Naive thymus-derived CD4-positive, alpha-beta T cell (primary cell): ENCODE data around the gene ROGDI. TPM values are rescaled to one million over a fixed set of nuclear protein-coding genes. Genes with fewer than 3 reads are reported as not detected.

Experiments
- ATAC-seq: fragments of 150-1000 bp; cut with Tn5 transposase; 2 replicates; pipeline ENCODE4 v1.10.0; 2021; ENCODE audit warnings: mild to moderate bottlenecking, moderate library complexity
- CTCF ChIA-PET: fragments of 350-600 bp; sonication (Branson Sonifier 250); formaldehyde crosslinking; loops from one replicate; lab custom pipeline; 2021; ENCODE audit warnings: antibody characterized with exemption; lab: Charles Lee
- POLR2A ChIA-PET: fragments of 350-600 bp; sonication (Branson Sonifier 250); formaldehyde crosslinking; loops from one replicate; lab custom pipeline; 2021; ENCODE audit warnings: antibody characterized with exemption, inconsistent platforms; lab: Charles Lee
- DNase-seq, 9 donors: peaks; one replicate each; pipeline versions ENCODE4 v3.0.0 to v3.0.0-alpha.2; 2020 to 2022; ENCODE audit warnings: mixed read lengths in 1 of 9
- H3K27ac ChIP-seq: one replicate; pipeline ENCODE4 v1.7.0; 2013; ENCODE audit warnings: mild to moderate bottlenecking, low read depth, low read length, moderate library complexity
- H3K27me3 ChIP-seq, 2 donors: one replicate each; pipeline ENCODE4 v1.7.0; 2013; ENCODE audit warnings: low read length in 2 of 2, mild to moderate bottlenecking in 2 of 2, moderate library complexity in 2 of 2; ENCODE audit not compliant: control insufficient read depth in 2 of 2, insufficient read depth in 2 of 2
- H3K36me3 ChIP-seq, 3 experiments: 1 replicate in 2 of 3; 2 replicates in 1 of 3; pipeline ENCODE4 v1.7.0; 2013; ENCODE audit warnings: low read length in 3 of 3, mild to moderate bottlenecking in 3 of 3, moderate library complexity in 1 of 3; ENCODE audit not compliant: insufficient read depth in 3 of 3, control insufficient read depth in 2 of 3
- H3K4me1 ChIP-seq, 2 donors: one replicate each; pipeline ENCODE4 v1.7.0; 2013; ENCODE audit warnings: low read length in 2 of 2, mild to moderate bottlenecking in 2 of 2, moderate library complexity in 1 of 2; ENCODE audit not compliant: control insufficient read depth in 2 of 2, insufficient read depth in 2 of 2
- H3K4me3 ChIP-seq: 2 replicates; pipeline ENCODE4 v1.7.0; 2013; ENCODE audit warnings: mild to moderate bottlenecking, low read length
- H3K9me3 ChIP-seq, 3 experiments: 1 replicate in 2 of 3; 2 replicates in 1 of 3; pipeline ENCODE4 v1.7.0; 2013; ENCODE audit warnings: low read length in 3 of 3; ENCODE audit not compliant: control insufficient read depth in 2 of 3
- H3K27ac Mint-ChIP-seq, 9 donors: one replicate each; pipeline ENCODE4 v1.8.0; 2020 to 2022; ENCODE audit warnings: mixed read lengths in 9 of 9, mild to moderate bottlenecking in 8 of 9, moderate library complexity in 5 of 9, inconsistent platforms in 2 of 9
- H3K27me3 Mint-ChIP-seq, 5 donors: one replicate each; pipeline ENCODE4 v1.8.0; 2021 to 2022; ENCODE audit warnings: mixed read lengths in 5 of 5, mild to moderate bottlenecking in 1 of 5
- H3K36me3 Mint-ChIP-seq, 5 donors: one replicate each; pipeline ENCODE4 v1.8.0; 2020 to 2022; ENCODE audit warnings: mixed read lengths in 5 of 5, mild to moderate bottlenecking in 3 of 5, inconsistent platforms in 1 of 5
- H3K4me1 Mint-ChIP-seq, 7 donors: one replicate each; pipeline ENCODE4 v1.8.0; 2020 to 2022; ENCODE audit warnings: mixed read lengths in 7 of 7, mild to moderate bottlenecking in 3 of 7, inconsistent platforms in 1 of 7
- H3K4me3 Mint-ChIP-seq, 10 donors: one replicate each; pipeline ENCODE4 v1.8.0; 2020 to 2022; ENCODE audit warnings: mild to moderate bottlenecking in 10 of 10, mixed read lengths in 10 of 10, moderate library complexity in 6 of 10, inconsistent platforms in 2 of 10
- H3K9me3 Mint-ChIP-seq, 11 donors: one replicate each; pipeline ENCODE4 v1.8.0; 2020 to 2022; ENCODE audit warnings: mixed read lengths in 11 of 11, mild to moderate bottlenecking in 4 of 11, inconsistent platforms in 1 of 11, moderate library complexity in 1 of 11
- intact Hi-C, 2 donors: fragments of 100-400 bp; cut with micrococcal nuclease; formaldehyde crosslinking; loops; one replicate each; pipeline ENCODE4 v1.15.1; 2023
- polyA plus RNA-seq, 2 donors: library from polyadenylated mRNA; unstranded; fragments of 300-500 nt; fragmentation: Illumina TruSeq; gene quantifications; one replicate each; pipeline ENCODE4 v1.2.3, GENCODE V29; 2021
- total RNA-seq, 6 experiments: library from RNA in 5 of 6; stranded (reverse) in 5 of 6; gene quantifications; 1 replicate in 5 of 6; 2 replicates in 1 of 6; pipeline ENCODE4 v1.2.3 and lab custom pipeline; 2021 to 2026

The ROGDI gene, protein sequence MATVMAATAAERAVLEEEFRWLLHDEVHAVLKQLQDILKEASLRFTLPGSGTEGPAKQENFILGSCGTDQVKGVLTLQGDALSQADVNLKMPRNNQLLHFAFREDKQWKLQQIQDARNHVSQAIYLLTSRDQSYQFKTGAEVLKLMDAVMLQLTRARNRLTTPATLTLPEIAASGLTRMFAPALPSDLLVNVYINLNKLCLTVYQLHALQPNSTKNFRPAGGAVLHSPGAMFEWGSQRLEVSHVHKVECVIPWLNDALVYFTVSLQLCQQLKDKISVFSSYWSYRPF
- total RNA-seq (10 to 100 TPM in 3 of 5 experiments, 1 to 10 TPM in 2; 7.4 to 29.0 (median 10.1) TPM), polyA plus RNA-seq (1 to 10 TPM; 7.9 to 8.3 TPM), total RNA-seq (lab: John Stamatoyannopoulos, UW) (4.0 reads per million, percentile 21 among the genes with 10 or more reads in this experiment)

DNA sequence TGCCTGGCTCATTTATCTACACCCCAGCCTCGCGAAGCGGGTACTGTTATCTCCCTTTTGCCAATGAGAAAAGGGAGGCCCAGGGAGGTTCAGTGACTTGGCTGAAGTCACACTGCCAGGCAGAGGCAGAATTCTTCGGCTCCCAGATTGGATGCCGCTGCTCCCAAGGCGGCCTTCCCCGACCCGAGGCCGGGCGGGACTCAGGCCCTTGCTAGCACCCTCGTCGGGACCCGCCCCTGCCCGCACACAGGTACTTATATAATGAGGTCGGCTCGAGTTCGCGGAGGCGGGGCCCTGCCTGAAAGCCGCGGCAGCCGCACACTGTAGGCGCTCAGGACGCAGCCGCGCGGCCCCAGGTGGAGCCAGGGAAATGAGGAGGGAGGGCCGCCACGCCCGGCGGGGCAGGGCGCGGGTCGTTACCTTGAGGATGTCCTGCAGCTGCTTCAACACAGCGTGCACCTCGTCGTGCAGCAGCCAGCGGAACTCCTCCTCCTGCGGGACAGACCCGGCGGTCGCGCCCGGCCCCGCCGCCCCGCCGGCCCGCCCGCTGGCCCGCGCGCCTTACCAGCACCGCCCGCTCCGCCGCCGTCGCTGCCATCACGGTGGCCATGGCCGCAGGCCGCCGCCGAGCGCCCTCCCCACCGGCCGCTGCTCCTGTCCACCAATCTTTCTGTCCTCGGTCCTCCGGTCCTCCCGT, at the start of gene ROGDI:
ROGDI (minus strand) TSS at position 672 of the 697 bp plus-strand sequence; CDS start at position 610, 62 bp downstream.
- ChIA-PET POLR2A (interaction anchor here (1.0 to 3.3 kb wide), 6 partner anchors 33 to 186 kb away, joined by 4 to 27 read pairs (median 14); partner anchors contain the start of genes ANKS3, DNAAF8, GLYR1 and UBN1), CTCF (interaction anchor here (0.5 kb wide), 1 partner anchor 68 kb away, joined by 3 read pairs; the partner anchor contains the start of genes ANKS3 and DNAAF8)
- H3K27ac ChIP-seq = peak within 1 kb of the TSS; percentile 75
- no peaks in the 10 kb centered on the region for H3K27me3 ChIP-seq
- H3K27ac Mint-ChIP-seq = peak within 1 kb of the TSS; percentile 71 to 93 (median 89)
- no peaks in the 10 kb centered on the region for H3K27me3 Mint-ChIP-seq
- peaks cover 7 to 19% (median 12%) of the 10 kb centered on the region in 7 donors for H3K4me1 Mint-ChIP-seq
- H3K9me3 ChIP-seq = no peaks in the 10 kb centered on the region
- peaks cover 0 to 4% (median 3%) of the 10 kb centered on the region in 5 donors for H3K36me3 Mint-ChIP-seq
- peak; percentile 67 to 90 (median 86) for DNase-seq
- H3K36me3 ChIP-seq = peaks cover 0 to 22% (median 0%) of the 10 kb centered on the region in 3 experiments
- peak within 1 kb of the TSS; percentile 81 to 89 (median 86) for H3K4me3 Mint-ChIP-seq
- no peaks in the 10 kb centered on the region for H3K9me3 Mint-ChIP-seq
- peaks cover 10 to 18% of the 10 kb centered on the region in 2 donors for H3K4me1 ChIP-seq
- peak; percentile 75 for ATAC-seq
- intact Hi-C loops = loop anchor here (1.0 to 10.0 kb wide), 15 partner anchors 34 to 1647 kb away; partner anchors contain the start of genes ANKS3 (in 2 of the 2), DNAAF8 (in 2 of the 2), GLYR1 (in 2 of the 2) and MGRN1 (in 2 of the 2)
- peak within 1 kb of the TSS; percentile 79 for H3K4me3 ChIP-seq

DNA sequence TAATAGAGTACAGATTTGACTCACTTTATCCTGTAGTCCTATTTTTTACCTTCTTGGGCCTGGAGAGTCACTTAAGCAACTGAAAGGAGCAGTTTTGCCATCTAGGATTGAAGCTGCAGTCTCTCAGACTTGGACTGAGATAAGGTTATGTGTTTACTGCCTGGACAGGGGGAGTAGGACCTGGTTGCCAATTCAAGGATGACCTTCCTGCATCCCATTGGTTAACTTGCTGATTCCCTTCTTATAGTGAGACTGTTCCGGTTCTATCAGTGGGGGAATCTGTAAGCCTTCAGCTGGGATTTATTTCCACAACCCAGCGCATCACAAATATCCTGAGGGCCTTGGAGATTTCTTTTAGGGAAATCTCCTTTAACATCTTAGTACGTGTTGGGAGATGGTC, 47.8 kb upstream of the ROGDI start:
- ChIA-PET CTCF (interaction anchor here (0.6 kb wide), 1 partner anchor 883 kb away, joined by 3 read pairs; no protein-coding TSS in a partner anchor), POLR2A (interaction anchor here (1.0 kb wide), 1 partner anchor 13 kb away, joined by 3 read pairs; no protein-coding TSS in a partner anchor)
- Histone ChIP-seq H3K4me3 (no peak overlapping the region), H3K36me3 (peaks cover 0 to 31% (median 4%) of the 10 kb centered on the region in 3 experiments), H3K27ac (no peak overlapping the region), H3K9me3 (no peaks in the 10 kb centered on the region), H3K4me1 (peaks cover 30 to 33% of the 10 kb centered on the region in 2 donors), H3K27me3 (no peaks in the 10 kb centered on the region)
- H3K36me3 Mint-ChIP-seq = peaks cover 0 to 16% (median 5%) of the 10 kb centered on the region in 5 donors
- peak overlapping the region; percentile 21 to 96 (median 55) for H3K4me3 Mint-ChIP-seq
- no peaks in the 10 kb centered on the region for H3K27me3 Mint-ChIP-seq
- peaks cover 48 to 56% (median 53%) of the 10 kb centered on the region in 7 donors for H3K4me1 Mint-ChIP-seq
- peak overlapping the region in 4 of 9 donors; percentile 5 to 64 (median 52) for H3K27ac Mint-ChIP-seq
- peaks cover 0 to 2% (median 0%) of the 10 kb centered on the region in 11 donors for H3K9me3 Mint-ChIP-seq
- DNase-seq = no peak
- intact Hi-C loops = no loop called here
- ATAC-seq = no peak

DNA sequence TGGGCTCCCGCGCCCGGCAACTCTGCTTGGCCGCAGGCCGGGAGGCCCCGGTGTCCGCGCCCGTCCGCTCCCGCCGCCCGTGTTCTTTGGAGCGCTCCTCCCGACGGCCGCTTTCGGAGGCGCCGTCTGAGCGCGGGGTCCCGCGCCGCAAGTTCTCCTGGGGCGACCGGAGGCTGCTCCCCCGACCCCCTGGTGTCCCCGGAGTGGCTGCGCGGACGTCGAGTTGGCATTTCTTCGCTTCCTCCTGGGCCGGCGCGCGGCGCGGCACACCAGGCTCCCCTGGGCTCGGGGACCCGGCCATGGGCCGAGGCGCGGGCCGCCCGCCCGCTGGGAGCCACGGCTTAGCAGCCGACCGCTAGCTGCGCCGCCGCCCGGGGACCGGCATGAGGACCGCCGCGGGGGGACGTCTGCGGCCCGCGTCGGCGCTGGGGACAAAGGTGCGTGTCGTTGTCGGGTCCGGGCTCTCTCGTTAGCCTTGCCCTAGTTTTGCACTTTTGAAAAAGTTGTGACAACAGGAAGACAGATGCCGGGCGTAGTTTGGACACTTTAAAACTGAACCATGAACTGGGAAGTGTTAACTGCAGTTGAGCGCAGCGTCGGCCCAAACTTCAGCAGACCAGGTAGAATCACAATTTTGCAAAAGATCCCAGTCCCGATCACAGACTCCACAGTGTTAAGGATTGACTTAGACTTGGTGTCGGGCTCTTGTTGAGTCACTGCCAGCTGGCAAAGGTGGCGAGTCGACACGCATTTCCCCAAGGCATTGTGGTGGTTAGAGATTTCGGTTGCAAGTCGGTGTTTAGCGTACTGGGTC, 45.5 kb upstream of the ROGDI start:
- ATAC-seq (peak; percentile 14), DNase-seq (peak in 6 of 9 donors; percentile 18 to 35 (median 27))
- Histone ChIP-seq H3K27me3 (no peaks in the 10 kb centered on the region), H3K27ac (peak overlapping the region; percentile 99), H3K4me1 (peaks cover 30 to 38% of the 10 kb centered on the region in 2 donors), H3K4me3 (peak overlapping the region; percentile 46), H3K9me3 (no peaks in the 10 kb centered on the region), H3K36me3 (peaks cover 8 to 27% (median 13%) of the 10 kb centered on the region in 3 experiments)
- intact Hi-C loops = loop anchor here (1.0 to 5.0 kb wide), 16 partner anchors 46 to 421 kb away; partner anchors contain the start of genes ANKS3 (in 2 of the 2), DNAAF8 (in 2 of the 2), EEF2KMT (in 2 of the 2) and MGRN1 (in 2 of the 2)
- Mint-ChIP-seq H3K27me3 (no peaks in the 10 kb centered on the region), H3K4me3 (peak overlapping the region; percentile 86 to 96 (median 90)), H3K9me3 (peaks cover 0 to 2% (median 0%) of the 10 kb centered on the region in 11 donors), H3K4me1 (peaks cover 54 to 68% (median 58%) of the 10 kb centered on the region in 7 donors), H3K27ac (peak overlapping the region; percentile 56 to 89 (median 71)), H3K36me3 (peaks cover 0 to 19% (median 0%) of the 10 kb centered on the region in 5 donors)
- ChIA-PET POLR2A (interaction anchor here (0.6 to 2.8 kb wide), 4 partner anchors 9 to 113 kb away, joined by 3 to 24 read pairs (median 8); partner anchors contain the start of genes ANKS3, DNAAF8 and ROGDI), CTCF (interaction anchor here (0.7 kb wide), 1 partner anchor 358 kb away, joined by 3 read pairs; no protein-coding TSS in a partner anchor)

DNA sequence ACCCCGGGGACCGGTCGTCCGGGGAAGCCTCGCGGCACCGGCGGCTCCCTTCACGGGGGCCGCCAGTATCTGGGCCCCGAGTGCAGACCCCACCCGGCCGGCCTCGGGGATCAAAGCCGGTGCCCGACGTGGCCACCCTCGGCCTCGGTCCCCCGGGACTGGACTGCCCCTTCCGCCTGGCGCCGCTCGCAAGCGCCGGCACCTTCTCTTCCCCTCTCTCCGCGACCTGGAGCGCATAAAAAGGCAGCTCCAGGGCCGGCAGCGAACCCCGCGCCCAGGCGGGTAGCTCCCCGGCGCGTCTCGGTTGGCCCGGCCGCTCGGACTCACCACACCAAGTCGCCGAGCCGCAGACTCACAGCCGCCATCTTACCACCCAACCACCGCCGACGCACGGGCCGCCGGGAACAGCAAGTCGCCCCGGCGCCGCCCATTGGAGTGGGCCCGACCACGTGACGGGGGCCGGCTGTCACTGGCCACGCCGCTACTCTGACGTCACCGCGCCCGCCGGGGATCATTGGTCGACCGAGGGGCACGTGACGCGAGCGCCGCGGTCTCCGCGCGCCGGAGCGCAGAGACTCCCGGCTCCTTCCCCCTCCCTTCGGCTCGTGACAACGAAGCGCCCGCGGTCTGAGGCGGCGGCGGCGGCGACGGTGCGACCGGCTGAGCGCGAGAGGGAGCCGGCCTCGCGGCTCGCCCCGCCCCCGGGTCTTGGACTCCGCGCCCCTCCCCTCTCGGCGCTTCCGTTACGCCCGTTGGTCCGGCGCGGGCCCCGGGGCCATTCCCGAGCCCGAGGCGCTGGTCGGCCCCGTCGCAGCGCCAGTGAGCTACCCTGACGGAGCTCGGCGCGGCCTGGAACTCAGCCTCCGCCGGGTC, 44.7 kb upstream of the ROGDI start, which contains the start of the genes GLYR1 and UBN1:
GLYR1 (minus strand) TSS at position 388 of the 873 bp plus-strand sequence; CDS start at position 365, 23 bp downstream.
UBN1 (plus strand) TSS at position 581 of the 873 bp plus-strand sequence. CDS start 5,437 bp downstream, outside the sequence.
- no peaks in the 10 kb centered on the region for H3K9me3 ChIP-seq
- Mint-ChIP-seq H3K27ac (peak within 1 kb of the TSS; percentile 74 to 94 (median 90)), H3K4me1 (peaks cover 52 to 66% (median 58%) of the 10 kb centered on the region in 7 donors), H3K9me3 (peaks cover 0 to 2% (median 0%) of the 10 kb centered on the region in 11 donors), H3K4me3 (peak within 1 kb of the TSS; percentile 86 to 96 (median 91)), H3K36me3 (peaks cover 0 to 21% (median 0%) of the 10 kb centered on the region in 5 donors), H3K27me3 (no peaks in the 10 kb centered on the region)
- H3K27me3 ChIP-seq = no peaks in the 10 kb centered on the region
- ATAC-seq (peak; percentile 95), DNase-seq (peak; percentile 99 to 100 (median 99))
- peaks cover 11 to 28% (median 17%) of the 10 kb centered on the region in 3 experiments for H3K36me3 ChIP-seq
- POLR2A ChIA-PET = interaction anchor here (0.6 to 2.8 kb wide), 6 partner anchors 10 to 113 kb away, joined by 3 to 24 read pairs (median 5); partner anchors contain the start of genes ANKS3, DNAAF8 and ROGDI
- peak within 1 kb of the TSS; percentile 84 for H3K4me3 ChIP-seq
- H3K27ac ChIP-seq = peak within 1 kb of the TSS; percentile 99
- intact Hi-C loops = loop anchor here (1.0 to 5.0 kb wide), 16 partner anchors 45 to 420 kb away; partner anchors contain the start of genes ANKS3 (in 2 of the 2), DNAAF8 (in 2 of the 2), EEF2KMT (in 2 of the 2) and MGRN1 (in 2 of the 2)
- CTCF ChIA-PET = no interaction called here
- H3K4me1 ChIP-seq = peaks cover 30 to 38% of the 10 kb centered on the region in 2 donors
